Stomach (tissue), 9 donors: ENCODE results near the gene MBIP. TPM values are rescaled to one million over a fixed set of nuclear protein-coding genes. Genes with fewer than 3 reads are reported as not detected.

ENCODE experiments used
- DNase-seq, 2 donors: peaks; one replicate each; pipeline versions ENCODE4 v3.0.0 to v3.0.0-alpha.2; 2013 to 2019
- H3K27ac ChIP-seq, 5 donors: fragments of 200-600 bp in 4 of 5; sonication (generic) in 4 of 5; one replicate each; pipeline ENCODE4 v1.5.1; 2013 to 2019; ENCODE audit warnings: mild to moderate bottlenecking in 1 of 5, moderate library complexity in 1 of 5
- H3K27me3 ChIP-seq, 3 donors: fragments of 200-600 bp; sonication (generic); one replicate each; pipeline ENCODE4 v1.5.1; 2017 to 2019; ENCODE audit warnings: mixed run types in 1 of 3
- H3K36me3 ChIP-seq, 4 donors: fragments of 200-600 bp; sonication (generic); 1 replicate in 3 of 4; 2 replicates in 1 of 4; pipeline ENCODE4 v1.5.1; 2016 to 2019
- H3K4me1 ChIP-seq, 4 donors: fragments of 200-600 bp; sonication (generic); one replicate each; pipeline ENCODE4 v1.5.1; 2016 to 2019
- H3K4me3 ChIP-seq, 4 donors: fragments of 200-600 bp; sonication (generic) in 3 of 4; one replicate each; pipeline ENCODE4 v1.5.1; 2016 to 2019; ENCODE audit warnings: mild to moderate bottlenecking in 1 of 4
- H3K9me3 ChIP-seq, 4 donors: fragments of 200-600 bp; sonication (generic); one replicate each; pipeline ENCODE4 v1.5.1; 2016 to 2019
- EP300 ChIP-seq: sonication (generic); formaldehyde crosslinking; IDR thresholded peaks from one replicate; pipeline ENCODE4 v1.6.1; 2017; ENCODE audit warnings: antibody characterized with exemption
- POLR2A ChIP-seq, 4 donors: fragments of 450-650 bp; IDR thresholded peaks; one replicate each; pipeline ENCODE4 v1.6.1; 2016; ENCODE audit warnings: antibody characterized with exemption in 4 of 4, control low read depth in 2 of 4, mild to moderate bottlenecking in 1 of 4, moderate library complexity in 1 of 4
- POLR2AphosphoS5 ChIP-seq, 3 donors: sonication (generic); formaldehyde crosslinking; IDR thresholded peaks; one replicate each; pipeline ENCODE4 v1.6.1; 2016; ENCODE audit warnings: antibody characterized with exemption in 3 of 3
- WGBS, 5 donors: extraction: QIAGEN DNeasy Blood & Tissue Kit in 3 of 5; methylation state at CpG; one replicate each; pipeline versions ENCODE4 v1.1.5 to v1.1.7; 2013 to 2018; 5-methylcytosine and 5-hydroxymethylcytosine counted together
- intact Hi-C: fragments of 100-400 bp; cut with DNase I; formaldehyde crosslinking; loops from one replicate; pipeline ENCODE4 v1.15.1; 2023; ENCODE audit warnings: low total_unique reads
- polyA plus RNA-seq, 3 donors: library from polyadenylated mRNA; stranded (reverse); fragments of 200-250 nt; gene quantifications; one replicate each; pipeline ENCODE4 v1.2.3, GENCODE V29; 2013
- total RNA-seq, 5 donors: library from RNA; depleted of rRNA; stranded (reverse); fragments of >200 nt; gene quantifications; one replicate each; pipeline versions ENCODE4 v1.1.0 to v1.2.3, GENCODE V29; 2014 to 2016
- TF ChIP-seq, protein P1 (sequence below), 7 experiments: fragments of 450-650 bp in 4 of 7; fragments of 200-600 bp in 3 of 7; sonication (generic) in 3 of 7; IDR thresholded peaks; one replicate each; pipeline ENCODE4 v1.5.1; 2016 to 2019; ENCODE audit warnings: antibody characterized with exemption in 7 of 7, control low read depth in 2 of 7, mild to moderate bottlenecking in 1 of 7
- donor health status: healthy with polysubstance abuse.
- donor health status: Bipolar disorder and iron deficiency.
- donor health status: healthy.

The MBIP gene
- total and polyA plus RNA-seq, 8 donors: 13.0 to 57.4 (median 38.5) TPM

DNA sequence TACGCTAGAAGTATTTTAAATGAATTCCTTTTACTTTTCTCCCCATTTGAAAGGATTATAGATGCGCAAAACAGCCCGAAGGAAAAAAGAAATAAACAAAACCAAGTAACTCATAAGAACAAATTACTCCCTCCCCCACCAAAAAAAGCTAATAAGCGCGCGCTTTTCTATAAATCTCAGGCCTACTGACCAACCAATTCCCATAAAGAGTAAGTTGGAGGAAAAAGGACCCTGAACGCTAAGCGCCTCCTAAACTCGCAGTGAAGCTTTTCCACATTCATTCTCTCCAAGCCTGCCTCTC is 588 bp downstream of the MBIP start:
- intact Hi-C loops: no loop called here
- Histone ChIP-seq H3K27ac (peak overlapping the region; percentile 89 to 96 (median 91)), H3K27me3 (no peaks in the 10 kb centered on the region), H3K36me3 (no peaks in the 10 kb centered on the region), H3K4me1 (peaks cover 4 to 51% (median 26%) of the 10 kb centered on the region in 4 donors), H3K4me3 (peak overlapping the region; percentile 75 to 94 (median 80)), H3K9me3 (no peaks in the 10 kb centered on the region)
- TF ChIP-seq, protein P1, sequence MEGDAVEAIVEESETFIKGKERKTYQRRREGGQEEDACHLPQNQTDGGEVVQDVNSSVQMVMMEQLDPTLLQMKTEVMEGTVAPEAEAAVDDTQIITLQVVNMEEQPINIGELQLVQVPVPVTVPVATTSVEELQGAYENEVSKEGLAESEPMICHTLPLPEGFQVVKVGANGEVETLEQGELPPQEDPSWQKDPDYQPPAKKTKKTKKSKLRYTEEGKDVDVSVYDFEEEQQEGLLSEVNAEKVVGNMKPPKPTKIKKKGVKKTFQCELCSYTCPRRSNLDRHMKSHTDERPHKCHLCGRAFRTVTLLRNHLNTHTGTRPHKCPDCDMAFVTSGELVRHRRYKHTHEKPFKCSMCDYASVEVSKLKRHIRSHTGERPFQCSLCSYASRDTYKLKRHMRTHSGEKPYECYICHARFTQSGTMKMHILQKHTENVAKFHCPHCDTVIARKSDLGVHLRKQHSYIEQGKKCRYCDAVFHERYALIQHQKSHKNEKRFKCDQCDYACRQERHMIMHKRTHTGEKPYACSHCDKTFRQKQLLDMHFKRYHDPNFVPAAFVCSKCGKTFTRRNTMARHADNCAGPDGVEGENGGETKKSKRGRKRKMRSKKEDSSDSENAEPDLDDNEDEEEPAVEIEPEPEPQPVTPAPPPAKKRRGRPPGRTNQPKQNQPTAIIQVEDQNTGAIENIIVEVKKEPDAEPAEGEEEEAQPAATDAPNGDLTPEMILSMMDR (IDR thresholded peaks at IDR 0.05): no peak
- TF ChIP-seq POLR2AphosphoS5 (IDR thresholded peaks at IDR 0.05): no peak
- TF ChIP-seq EP300: no peak
- no peak for TF ChIP-seq POLR2A (IDR thresholded peaks at IDR 0.05)
- no peak for DNase-seq
- 0 to 1% (median 1%) methylated on average over 9 of the region's 9 CpGs for WGBS, 5 donors

DNA sequence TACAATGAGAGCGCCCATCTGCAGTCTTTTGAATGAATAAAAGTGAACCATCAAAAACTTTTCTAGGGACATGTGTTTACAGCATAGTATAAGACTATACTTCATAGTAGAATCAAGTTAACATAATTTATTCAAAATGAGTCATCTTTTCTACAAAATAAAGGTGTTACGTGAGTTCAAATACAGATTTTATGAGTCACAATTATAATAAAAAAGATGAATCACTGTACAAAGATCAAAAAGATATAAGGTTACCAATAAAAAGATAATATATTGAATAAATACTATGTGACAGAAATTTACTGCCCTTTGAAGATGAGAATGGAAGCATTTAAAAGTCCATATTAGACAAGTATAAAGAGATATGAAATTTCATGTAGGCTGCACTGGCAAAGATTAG is 2.8 kb downstream of the MBIP start:
- peaks cover 4 to 65% (median 35%) of the 10 kb centered on the region in 4 donors for H3K4me1 ChIP-seq
- H3K4me3 ChIP-seq: peak overlapping the region in 2 of 4 donors; percentile 75 to 94
- 61 to 76% (median 72%) methylated on average over 2 of the region's 2 CpGs for WGBS, 5 donors
- no peaks in the 10 kb centered on the region for H3K27me3 ChIP-seq
- no peak for DNase-seq
- TF ChIP-seq, protein P1 (IDR thresholded peaks at IDR 0.05): no peak
- no peak for TF ChIP-seq POLR2AphosphoS5 (IDR thresholded peaks at IDR 0.05)
- no peak for TF ChIP-seq POLR2A (IDR thresholded peaks at IDR 0.05)
- TF ChIP-seq EP300: no peak
- intact Hi-C loops: no loop called here
- H3K9me3 ChIP-seq: no peaks in the 10 kb centered on the region
- peak overlapping the region in 3 of 5 donors; percentile 8 to 92 (median 91) for H3K27ac ChIP-seq
- peaks cover 5 to 16% (median 13%) of the 10 kb centered on the region in 4 donors for H3K36me3 ChIP-seq

DNA sequence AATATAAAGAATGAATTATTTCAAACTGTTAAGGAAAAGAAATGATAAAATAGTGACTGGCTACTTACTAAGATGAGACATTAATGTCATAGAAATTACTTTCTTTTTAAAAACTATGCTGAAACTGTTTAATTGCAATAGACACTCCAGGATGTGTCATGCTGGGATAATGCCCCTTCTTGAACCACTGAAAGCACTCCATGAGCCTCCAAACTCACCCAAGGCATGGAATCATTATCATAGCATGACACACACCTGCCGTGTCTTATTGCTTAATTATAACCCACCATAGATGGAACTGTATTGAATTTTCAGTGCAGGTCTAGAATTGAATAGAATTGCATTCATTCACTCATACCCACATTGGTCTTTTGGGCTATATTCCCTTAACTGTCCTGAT is 4.3 kb downstream of the MBIP start:
- Histone ChIP-seq H3K9me3 (no peaks in the 10 kb centered on the region), H3K36me3 (peaks cover 10 to 28% (median 21%) of the 10 kb centered on the region in 4 donors), H3K27me3 (no peaks in the 10 kb centered on the region), H3K4me3 (peak overlapping the region in 1 of 4 donors; percentile 94), H3K4me1 (peaks cover 4 to 68% (median 35%) of the 10 kb centered on the region in 4 donors), H3K27ac (no peak overlapping the region)
- no peak for DNase-seq
- intact Hi-C loops: no loop called here
- TF ChIP-seq POLR2A (IDR thresholded peaks at IDR 0.05) (no peak), POLR2AphosphoS5 (IDR thresholded peaks at IDR 0.05) (no peak), EP300 (no peak)
- TF ChIP-seq, protein P1 (IDR thresholded peaks at IDR 0.05): no peak
- WGBS, 5 donors: 69 to 93% (median 74%) methylated on average over 1 of the region's 1 CpG

DNA sequence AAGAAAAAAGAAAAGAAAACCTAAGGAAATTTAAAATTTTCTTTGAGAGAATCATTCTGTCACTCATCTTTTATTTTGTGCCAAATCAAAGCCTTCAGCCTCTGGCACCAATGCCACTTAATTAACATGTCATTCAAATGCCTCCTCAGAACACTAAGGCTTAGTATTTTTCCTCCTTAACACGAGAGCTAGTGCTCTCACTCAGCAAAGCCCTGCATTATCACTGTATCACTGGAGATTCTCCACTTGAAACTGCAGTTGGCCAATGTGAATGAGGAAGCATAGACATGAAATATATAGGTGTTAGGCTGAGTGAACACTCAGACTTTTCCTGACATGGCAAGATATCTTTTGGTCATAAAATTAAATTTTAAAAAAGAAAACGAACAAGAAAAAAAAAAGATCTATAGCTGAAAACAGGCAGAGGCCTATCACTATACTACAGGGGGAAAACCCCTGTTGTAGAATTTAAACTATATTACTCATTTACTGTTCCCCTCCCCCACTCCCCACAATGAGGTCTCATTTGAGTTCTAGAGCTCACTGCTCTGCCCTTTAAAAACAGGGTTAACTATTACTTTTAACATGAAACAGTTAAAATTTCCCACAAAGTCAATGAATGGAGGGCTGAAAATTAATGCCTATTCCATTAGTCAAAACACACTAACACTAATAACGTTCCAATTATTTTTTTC is 5.1 kb downstream of the MBIP start:
- peak overlapping the region in 1 of 4 donors; percentile 94 for H3K4me3 ChIP-seq
- H3K9me3 ChIP-seq: no peaks in the 10 kb centered on the region
- no peak overlapping the region for H3K27ac ChIP-seq
- H3K27me3 ChIP-seq: no peaks in the 10 kb centered on the region
- no peak for DNase-seq
- H3K4me1 ChIP-seq: peaks cover 0 to 70% (median 32%) of the 10 kb centered on the region in 4 donors
- WGBS, 5 donors: 35 to 56% (median 38%) methylated on average over 3 of the region's 3 CpGs
- peaks cover 17 to 36% (median 29%) of the 10 kb centered on the region in 4 donors for H3K36me3 ChIP-seq
- intact Hi-C loops: no loop called here
- TF ChIP-seq POLR2AphosphoS5 (IDR thresholded peaks at IDR 0.05) (no peak), EP300 (no peak), POLR2A (IDR thresholded peaks at IDR 0.05) (no peak)
- TF ChIP-seq, protein P1 (IDR thresholded peaks at IDR 0.05): no peak
